Neural progenitor cell (in vitro differentiated cells): Measurements from ENCODE around the gene FMO2. TPM values are rescaled to one million over a fixed set of nuclear protein-coding genes. Genes with fewer than 3 reads are reported as not detected.

Experiments
- DNase-seq: peaks from one replicate; pipeline ENCODE4 v3.0.0-alpha.2; 2016; ENCODE audit warnings: low spot score
- H2AFZ ChIP-seq: fragments of 200-600 bp; sonication (generic); replicated peaks from 2 replicates; pipeline ENCODE4 v1.6.1; 2016; ENCODE audit warnings: antibody characterized with exemption
- H3F3A ChIP-seq: fragments of 200-600 bp; sonication (generic); 2 replicates; pipeline ENCODE4 v1.6.1; 2016; ENCODE audit warnings: antibody characterized with exemption, low read depth
- H3K27ac ChIP-seq: fragments of 200-600 bp; sonication (generic); 2 replicates; pipeline ENCODE4 v1.5.1; 2016; ENCODE audit warnings: mild to moderate bottlenecking
- H3K27me3 ChIP-seq: fragments of 200-600 bp; sonication (generic); 2 replicates; pipeline ENCODE4 v1.6.1; 2016; ENCODE audit warnings: mild to moderate bottlenecking, moderate library complexity
- H3K36me3 ChIP-seq: fragments of 200-600 bp; sonication (generic); 2 replicates; pipeline ENCODE4 v1.5.1; 2016
- H3K4me1 ChIP-seq: fragments of 200-600 bp; sonication (generic); 2 replicates; pipeline ENCODE4 v1.6.1; 2016; ENCODE audit warnings: mixed run types
- H3K4me2 ChIP-seq: fragments of 200-600 bp; sonication (generic); 2 replicates; pipeline ENCODE4 v1.6.1; 2016
- H3K4me3 ChIP-seq: fragments of 200-600 bp; sonication (generic); 2 replicates; pipeline ENCODE4 v1.5.1; 2016
- H3K79me2 ChIP-seq: fragments of 200-600 bp; sonication (generic); 2 replicates; pipeline ENCODE4 v1.6.1; 2016; ENCODE audit warnings: low read depth
- H3K9ac ChIP-seq: fragments of 200-600 bp; sonication (generic); 2 replicates; pipeline ENCODE4 v1.6.1; 2016
- H3K9me3 ChIP-seq: fragments of 200-600 bp; sonication (generic); 2 replicates; pipeline ENCODE4 v1.5.1; 2016; ENCODE audit warnings: low read depth
- H4K20me1 ChIP-seq: fragments of 200-600 bp; sonication (generic); 2 replicates; pipeline ENCODE4 v1.6.1; 2016; ENCODE audit warnings: low read depth
- H3K27ac Mint-ChIP-seq: 3 replicates; pipeline ENCODE4 v1.8.0; 2021; ENCODE audit warnings: mixed read lengths
- H3K27me3 Mint-ChIP-seq: 2 replicates; pipeline ENCODE4 v1.8.0; 2022; ENCODE audit warnings: low read depth, mild to moderate bottlenecking, inconsistent platforms, moderate library complexity, mixed read lengths; ENCODE audit not compliant: insufficient read depth
- H3K36me3 Mint-ChIP-seq: 3 replicates; pipeline ENCODE4 v1.8.0; 2021; ENCODE audit warnings: mixed read lengths
- H3K4me1 Mint-ChIP-seq: 3 replicates; pipeline ENCODE4 v1.8.0; 2021; ENCODE audit warnings: mixed read lengths
- H3K4me3 Mint-ChIP-seq: 3 replicates; pipeline ENCODE4 v1.8.0; 2021; ENCODE audit warnings: mild to moderate bottlenecking, moderate library complexity, mixed read lengths
- H3K9me3 Mint-ChIP-seq: 3 replicates; pipeline ENCODE4 v1.8.0; 2020; ENCODE audit warnings: mixed read lengths
- EZH2 ChIP-seq: fragments of 200-600 bp; sonication (generic); IDR thresholded peaks from 2 replicates; pipeline ENCODE4 v1.6.1; 2017; ENCODE audit warnings: antibody characterized with exemption, mild to moderate bottlenecking, moderate library complexity
- EZH2phosphoT487 ChIP-seq: fragments of 200-600 bp; sonication (generic); IDR thresholded peaks from 2 replicates; pipeline ENCODE4 v1.6.1; 2017; ENCODE audit warnings: antibody characterized with exemption
- total RNA-seq: library from RNA; depleted of rRNA; stranded (reverse); fragments of >200 nt; gene quantifications from 2 replicates; pipeline ENCODE4 v1.2.3, GENCODE V29; 2015; ENCODE audit warnings: low replicate concordance
- TF ChIP-seq, protein P1 (sequence below): fragments of 200-600 bp; sonication (generic); IDR thresholded peaks from 2 replicates; pipeline ENCODE4 v1.5.1; 2017; ENCODE audit warnings: antibody characterized with exemption, mild to moderate bottlenecking

The FMO2 gene
- total RNA-seq, 1 donor from 2014 or later, result 0.47 TPM

DNA sequence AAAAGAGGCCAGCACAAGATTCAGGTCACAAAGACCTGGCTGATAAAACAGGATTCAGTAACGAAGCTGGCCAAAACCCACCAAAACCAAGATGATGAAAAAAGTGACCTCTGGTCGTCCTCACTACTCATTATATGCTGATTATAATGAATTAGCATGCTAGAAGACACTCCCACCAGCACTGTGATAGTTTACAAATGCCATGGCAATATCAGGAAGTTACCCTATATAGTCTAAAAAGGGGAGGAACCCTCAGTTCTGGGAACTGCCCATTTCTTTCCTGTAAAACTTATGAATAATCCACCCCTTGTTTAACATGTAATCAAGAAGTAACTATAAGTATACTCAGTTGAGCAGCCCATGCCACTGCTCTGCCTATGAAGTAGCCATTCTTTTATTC lies 26.0 kb upstream of the FMO2 start:
- peaks cover 4% of the 10 kb centered on the region for H3K9me3 ChIP-seq
- H3K79me2 ChIP-seq, result no peaks in the 10 kb centered on the region
- no peaks in the 10 kb centered on the region for H4K20me1 ChIP-seq
- no peaks in the 10 kb centered on the region for H3K36me3 ChIP-seq
- Mint-ChIP-seq H3K36me3 (no peaks in the 10 kb centered on the region), H3K9me3 (no peaks in the 10 kb centered on the region), H3K4me1 (peaks cover 3% of the 10 kb centered on the region), H3K4me3 (no peak overlapping the region), H3K27me3 (no peaks in the 10 kb centered on the region), H3K27ac (no peak overlapping the region)
- DNase-seq, result no peak
- H3K27ac ChIP-seq, result no peak overlapping the region
- H3K4me2 ChIP-seq, result no peak overlapping the region
- H3K27me3 ChIP-seq, result no peaks in the 10 kb centered on the region
- no peak for TF ChIP-seq EZH2phosphoT487
- TF ChIP-seq, protein P1, sequence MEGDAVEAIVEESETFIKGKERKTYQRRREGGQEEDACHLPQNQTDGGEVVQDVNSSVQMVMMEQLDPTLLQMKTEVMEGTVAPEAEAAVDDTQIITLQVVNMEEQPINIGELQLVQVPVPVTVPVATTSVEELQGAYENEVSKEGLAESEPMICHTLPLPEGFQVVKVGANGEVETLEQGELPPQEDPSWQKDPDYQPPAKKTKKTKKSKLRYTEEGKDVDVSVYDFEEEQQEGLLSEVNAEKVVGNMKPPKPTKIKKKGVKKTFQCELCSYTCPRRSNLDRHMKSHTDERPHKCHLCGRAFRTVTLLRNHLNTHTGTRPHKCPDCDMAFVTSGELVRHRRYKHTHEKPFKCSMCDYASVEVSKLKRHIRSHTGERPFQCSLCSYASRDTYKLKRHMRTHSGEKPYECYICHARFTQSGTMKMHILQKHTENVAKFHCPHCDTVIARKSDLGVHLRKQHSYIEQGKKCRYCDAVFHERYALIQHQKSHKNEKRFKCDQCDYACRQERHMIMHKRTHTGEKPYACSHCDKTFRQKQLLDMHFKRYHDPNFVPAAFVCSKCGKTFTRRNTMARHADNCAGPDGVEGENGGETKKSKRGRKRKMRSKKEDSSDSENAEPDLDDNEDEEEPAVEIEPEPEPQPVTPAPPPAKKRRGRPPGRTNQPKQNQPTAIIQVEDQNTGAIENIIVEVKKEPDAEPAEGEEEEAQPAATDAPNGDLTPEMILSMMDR, result no peak
- no peak for TF ChIP-seq EZH2
- no peaks in the 10 kb centered on the region for H3F3A ChIP-seq
- H2AFZ ChIP-seq, result no peak overlapping the region
- peaks cover 9% of the 10 kb centered on the region for H3K4me1 ChIP-seq
- no peak overlapping the region for H3K4me3 ChIP-seq
- H3K9ac ChIP-seq, result no peak overlapping the region

DNA sequence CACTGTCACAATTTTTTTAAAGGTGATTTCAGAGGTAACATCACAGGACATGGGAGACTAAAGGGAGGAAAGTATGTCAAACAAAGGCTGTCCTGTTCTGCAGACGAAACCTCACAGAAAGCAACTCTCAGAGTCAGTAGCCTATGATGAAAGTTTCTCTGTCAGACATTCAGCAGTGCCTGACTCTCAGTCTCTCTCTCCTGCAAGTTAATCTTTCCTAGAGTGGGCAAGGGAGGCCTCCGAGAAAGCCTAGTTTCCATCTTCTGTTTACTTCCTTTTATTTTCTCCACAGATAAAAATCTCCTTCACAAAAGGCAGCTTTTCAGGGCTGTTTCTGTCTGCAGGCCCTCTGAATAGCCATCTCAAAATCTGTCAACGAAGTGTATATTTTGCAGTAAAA lies 24.9 kb upstream of the FMO2 start:
- no peaks in the 10 kb centered on the region for H3K27me3 Mint-ChIP-seq
- H3K36me3 Mint-ChIP-seq, result no peaks in the 10 kb centered on the region
- H3K27ac Mint-ChIP-seq, result no peak overlapping the region
- peak overlapping the region; percentile 34 for H3K27ac ChIP-seq
- H3K4me1 Mint-ChIP-seq, result peaks cover 3% of the 10 kb centered on the region
- H3K4me1 ChIP-seq, result peaks cover 9% of the 10 kb centered on the region
- no peaks in the 10 kb centered on the region for H4K20me1 ChIP-seq
- no peak overlapping the region for H3K4me3 Mint-ChIP-seq
- no peaks in the 10 kb centered on the region for H3K36me3 ChIP-seq
- DNase-seq, result no peak
- H2AFZ ChIP-seq, result peak overlapping the region; percentile 13
- H3K9me3 Mint-ChIP-seq, result no peaks in the 10 kb centered on the region
- no peaks in the 10 kb centered on the region for H3F3A ChIP-seq
- H3K9me3 ChIP-seq, result peaks cover 4% of the 10 kb centered on the region
- H3K27me3 ChIP-seq, result no peaks in the 10 kb centered on the region
- no peak overlapping the region for H3K9ac ChIP-seq
- peak overlapping the region; percentile 11 for H3K4me2 ChIP-seq
- no peak overlapping the region for H3K4me3 ChIP-seq
- TF ChIP-seq, protein P1, result no peak
- TF ChIP-seq EZH2, result no peak
- no peak for TF ChIP-seq EZH2phosphoT487
- no peaks in the 10 kb centered on the region for H3K79me2 ChIP-seq

DNA sequence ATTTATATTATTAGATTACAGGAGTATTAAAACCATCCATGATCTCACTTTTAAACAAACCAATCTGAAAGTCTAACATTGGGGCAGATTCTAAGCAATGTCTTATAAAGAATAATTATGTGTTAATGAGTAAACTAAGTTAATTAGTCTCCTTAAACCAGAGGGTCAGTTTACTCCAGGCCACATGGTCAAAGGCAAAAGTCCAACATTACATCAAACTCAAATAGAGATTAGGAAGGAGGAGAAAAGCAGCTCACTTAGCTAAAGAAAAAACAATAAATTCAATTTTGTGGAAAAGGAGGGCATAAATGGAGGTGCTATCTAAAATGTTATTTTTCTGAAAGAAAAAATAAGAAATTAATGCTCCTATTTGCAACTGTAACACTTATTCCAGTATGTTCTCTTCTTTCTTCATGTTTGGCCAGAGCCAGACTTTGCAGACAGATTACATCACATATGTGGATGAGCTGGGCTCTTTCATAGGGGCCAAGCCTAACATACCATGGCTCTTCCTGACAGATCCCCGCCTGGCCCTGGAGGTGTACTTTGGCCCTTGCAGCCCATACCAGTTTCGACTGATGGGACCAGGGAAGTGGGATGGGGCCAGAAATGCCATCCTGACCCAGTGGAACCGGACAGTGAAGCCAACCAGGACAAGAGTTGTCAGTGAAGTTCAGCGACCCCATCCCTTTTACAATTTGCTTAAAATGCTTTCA lies 24.3 kb upstream of the FMO2 start:
- Histone ChIP-seq H3K9me3 (peaks cover 4% of the 10 kb centered on the region), H3K79me2 (no peaks in the 10 kb centered on the region), H2AFZ (no peak overlapping the region), H3K27ac (peak overlapping the region; percentile 34), H3K27me3 (no peaks in the 10 kb centered on the region), H3K4me2 (no peak overlapping the region), H3K4me1 (peaks cover 9% of the 10 kb centered on the region), H3K36me3 (no peaks in the 10 kb centered on the region), H3K9ac (no peak overlapping the region), H3K4me3 (no peak overlapping the region), H4K20me1 (no peaks in the 10 kb centered on the region), H3F3A (no peaks in the 10 kb centered on the region)
- no peaks in the 10 kb centered on the region for H3K27me3 Mint-ChIP-seq
- no peaks in the 10 kb centered on the region for H3K9me3 Mint-ChIP-seq
- H3K4me1 Mint-ChIP-seq, result peaks cover 3% of the 10 kb centered on the region
- TF ChIP-seq, protein P1, result no peak
- no peak for TF ChIP-seq EZH2
- H3K27ac Mint-ChIP-seq, result no peak overlapping the region
- no peaks in the 10 kb centered on the region for H3K36me3 Mint-ChIP-seq
- H3K4me3 Mint-ChIP-seq, result no peak overlapping the region
- no peak for DNase-seq
